ENCODE measurements around the gene GRPEL1.
A peak's percentile ranks its signal among the peaks of the same experiment; 100 is the strongest.

The GRPEL1 gene

DNA sequence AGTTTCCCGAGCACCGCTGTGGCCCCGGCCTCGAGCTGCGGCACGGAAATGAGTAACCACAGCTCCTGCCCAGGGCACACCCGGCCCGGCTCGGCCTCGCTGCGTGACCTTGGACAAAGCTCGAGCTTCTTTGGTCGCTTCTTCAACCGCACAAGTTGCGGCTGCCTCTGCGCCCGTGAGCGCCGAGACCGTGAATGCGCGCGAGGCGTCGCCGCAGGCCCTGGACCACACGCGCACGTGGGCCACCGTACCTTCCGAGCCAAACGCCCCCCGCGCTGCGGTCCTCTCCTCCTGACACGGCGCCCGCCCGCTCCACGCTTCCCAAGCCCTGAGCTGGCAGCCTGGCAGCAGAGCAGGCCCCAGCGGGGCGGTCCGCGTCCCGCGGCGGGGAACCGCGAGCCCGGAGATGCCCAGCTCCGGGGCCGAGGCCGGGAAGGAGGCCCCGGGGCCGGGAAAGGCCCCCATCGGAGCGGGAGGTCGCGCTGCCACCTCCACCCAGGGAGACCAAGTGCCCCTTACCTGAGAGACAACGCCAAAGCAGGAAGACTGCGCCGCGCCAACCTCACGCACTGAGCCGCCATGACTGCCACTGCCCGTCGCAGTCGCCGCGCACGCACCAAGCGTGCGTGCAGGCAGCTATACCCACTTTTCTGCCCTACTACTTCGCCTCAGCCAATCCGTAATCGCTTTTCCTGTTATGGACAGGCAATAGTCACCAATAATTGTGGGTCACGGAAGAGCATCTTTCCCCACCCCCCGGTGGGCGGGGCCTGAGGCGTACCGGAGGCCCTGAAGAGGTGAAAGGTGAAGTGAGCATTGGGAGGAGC lies at the start of gene GRPEL1:
Gene GRPEL1 (minus strand): TSS at position 613 of the 827 bp plus-strand sequence. CDS start 32 bp downstream, at position 581.
- peak; percentile 100 for DNase-seq (ENCODE audit: low read depth in 3 of 3)

DNA sequence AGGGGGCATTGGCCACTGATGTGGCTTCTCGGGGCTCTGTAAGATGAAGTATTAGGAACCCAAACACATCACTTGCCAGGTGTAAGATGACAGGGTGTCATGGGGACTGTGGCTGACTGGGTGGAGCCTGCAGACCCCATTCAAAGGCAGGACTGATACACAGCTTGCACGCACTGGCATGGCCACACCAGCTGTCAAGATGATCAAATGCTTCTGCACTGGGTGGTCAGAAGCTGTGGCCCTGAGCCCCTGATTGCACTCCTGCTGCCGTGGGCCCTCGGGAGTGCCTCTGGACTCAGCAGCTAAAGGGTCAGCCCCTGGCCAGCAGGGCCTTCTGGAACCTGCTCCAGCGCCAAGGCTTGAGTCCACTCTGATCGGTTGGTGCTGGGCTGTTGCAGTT lies 48.8 kb upstream of the GRPEL1 start:
- DNase-seq (ENCODE audit: low read depth in 3 of 3), result no peak

DNA sequence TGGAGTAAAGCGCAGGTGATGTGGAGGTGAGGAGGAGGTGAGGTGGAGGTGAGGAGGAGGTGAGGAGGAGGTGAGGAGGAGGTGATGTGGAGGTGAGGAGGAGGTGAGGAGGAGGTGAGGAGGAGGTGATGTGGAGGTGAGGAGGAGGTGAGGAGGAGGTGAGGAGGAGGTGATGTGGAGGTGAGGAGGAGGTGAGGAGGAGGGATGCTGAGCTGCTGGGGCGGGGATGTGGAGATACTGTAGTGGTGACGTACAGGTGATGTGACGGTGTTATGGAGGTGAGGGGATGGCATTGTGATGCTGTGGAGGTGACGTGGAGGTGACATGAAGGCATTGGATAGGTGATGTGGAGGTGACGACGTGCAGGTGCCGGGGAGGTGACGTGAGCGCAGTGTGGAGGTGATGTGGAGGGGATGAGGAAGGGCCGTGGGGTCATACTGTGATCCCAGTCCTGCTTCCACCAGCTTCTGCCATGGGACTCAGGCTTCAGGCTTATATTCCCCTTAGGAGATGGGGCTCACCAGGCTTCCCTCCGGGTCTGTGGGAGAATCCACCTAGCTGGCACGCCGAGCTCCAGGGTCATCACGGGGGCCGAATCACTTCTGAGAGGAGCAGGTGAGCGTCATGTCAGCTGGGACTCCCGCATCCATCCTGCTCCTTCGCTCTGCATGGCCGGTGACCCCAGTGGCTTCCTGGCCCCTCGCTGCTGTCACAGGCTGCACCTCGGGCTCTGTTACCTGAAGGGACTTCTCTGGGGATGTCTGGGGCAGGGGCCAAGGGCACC lies 47.9 kb upstream of the GRPEL1 start:
- DNase-seq (ENCODE audit: low read depth in 3 of 3), result no peak

DNA sequence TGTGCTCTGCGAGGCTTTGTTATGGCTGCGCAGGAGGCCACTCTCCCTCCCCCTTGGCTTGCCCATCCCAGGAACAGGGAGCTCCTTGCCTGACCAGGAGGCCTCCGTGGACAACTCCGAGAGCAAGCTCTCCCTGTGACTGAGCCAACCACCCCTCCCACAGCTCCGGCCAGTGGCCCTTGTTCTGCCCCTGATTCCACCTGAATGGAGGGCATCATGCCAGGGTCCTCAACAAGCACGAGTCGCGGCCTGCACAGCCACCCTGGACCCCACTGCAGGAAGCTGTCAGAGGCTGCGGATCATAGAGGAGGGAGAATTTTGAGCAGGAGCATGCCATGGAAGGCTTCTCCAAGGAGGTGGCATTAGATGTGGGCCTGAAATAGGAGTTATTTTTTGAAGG lies 44.8 kb upstream of the GRPEL1 start:
- no peak for DNase-seq (ENCODE audit: low read depth in 3 of 3)

DNA sequence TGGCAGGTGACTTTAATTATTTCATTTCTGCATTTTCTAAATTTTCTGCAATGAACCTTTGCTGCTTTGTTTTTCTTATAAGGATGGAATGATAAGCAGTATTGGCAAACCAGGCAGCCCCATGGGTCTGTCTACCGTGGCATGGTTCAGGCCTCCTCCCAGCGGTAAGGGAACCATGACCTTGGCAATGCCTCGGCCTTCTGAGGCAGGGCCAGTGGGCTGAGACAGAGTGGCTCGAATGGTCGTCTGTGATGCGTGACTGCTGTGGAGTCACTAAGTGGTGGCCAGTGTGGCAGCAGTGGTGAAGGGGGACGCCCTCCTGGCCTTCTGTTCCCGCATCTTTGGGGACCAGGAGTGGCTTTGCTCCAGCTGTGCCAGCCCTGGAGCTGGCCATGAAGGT lies 43.6 kb upstream of the GRPEL1 start:
- no peak for DNase-seq (ENCODE audit: low read depth in 3 of 3)

DNA sequence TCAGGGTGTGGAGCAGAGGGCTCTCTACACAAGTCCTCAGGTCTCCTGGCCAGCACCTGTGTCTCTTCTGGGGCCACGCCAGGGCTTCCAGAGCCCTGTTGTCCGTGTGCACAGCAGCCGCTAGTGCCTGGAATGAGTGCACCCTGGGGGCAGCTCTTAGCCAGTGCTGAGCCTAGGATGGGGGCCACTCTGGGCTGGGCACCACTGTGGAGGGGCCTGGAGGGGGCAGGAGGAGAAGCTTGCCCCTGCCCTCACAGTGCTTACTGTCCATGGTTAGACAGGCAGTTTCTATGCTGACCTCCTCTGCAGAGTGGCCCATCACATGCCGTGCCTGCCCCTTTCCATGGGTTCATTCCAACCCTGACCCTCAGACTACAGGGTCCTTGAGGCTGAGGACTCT lies 42.7 kb upstream of the GRPEL1 start:
- DNase-seq (ENCODE audit: low read depth in 3 of 3), result no peak

DNA sequence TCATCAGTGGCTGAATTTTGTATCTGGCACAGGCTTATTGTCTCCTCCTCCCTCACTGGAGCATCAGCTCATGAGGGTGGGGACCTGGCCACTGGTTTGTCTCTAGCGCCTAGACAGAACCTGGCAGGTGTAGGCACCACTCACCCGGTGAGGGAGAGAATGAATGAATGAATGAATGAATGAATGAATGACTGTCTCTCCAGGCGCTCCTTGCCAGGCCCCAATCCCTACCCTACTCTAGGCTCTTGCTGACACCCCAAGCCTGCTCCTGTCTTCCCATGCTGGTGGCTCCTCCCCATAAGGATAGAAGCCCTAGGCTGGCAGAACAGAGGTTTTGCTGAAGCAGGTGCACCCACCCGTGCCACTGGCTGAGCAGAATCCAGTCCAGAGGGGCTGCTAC lies 41.3 kb upstream of the GRPEL1 start:
- no peak for DNase-seq (ENCODE audit: low read depth in 3 of 3)

DNA sequence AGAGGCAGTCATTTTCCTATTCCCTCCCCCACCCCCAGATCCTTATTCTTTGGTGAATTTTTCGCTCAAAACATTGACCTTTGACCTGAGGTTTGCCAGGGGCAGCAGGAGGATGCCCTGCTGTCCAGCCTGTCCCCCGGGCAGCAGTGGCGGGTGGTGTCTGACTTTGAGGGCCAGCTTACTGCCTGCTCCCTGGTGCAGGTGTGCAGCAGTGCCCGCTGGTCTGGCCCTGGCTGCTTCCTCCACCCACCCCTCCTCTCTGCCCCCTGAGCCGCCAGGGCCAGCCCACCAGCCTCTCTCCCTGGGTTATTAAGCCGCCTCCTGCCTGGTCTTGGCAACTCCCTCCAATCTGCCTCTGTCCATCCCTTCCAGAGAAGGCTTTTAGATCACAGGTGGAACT lies 40.8 kb upstream of the GRPEL1 start:
- DNase-seq (ENCODE audit: low read depth in 3 of 3), result no peak

DNA sequence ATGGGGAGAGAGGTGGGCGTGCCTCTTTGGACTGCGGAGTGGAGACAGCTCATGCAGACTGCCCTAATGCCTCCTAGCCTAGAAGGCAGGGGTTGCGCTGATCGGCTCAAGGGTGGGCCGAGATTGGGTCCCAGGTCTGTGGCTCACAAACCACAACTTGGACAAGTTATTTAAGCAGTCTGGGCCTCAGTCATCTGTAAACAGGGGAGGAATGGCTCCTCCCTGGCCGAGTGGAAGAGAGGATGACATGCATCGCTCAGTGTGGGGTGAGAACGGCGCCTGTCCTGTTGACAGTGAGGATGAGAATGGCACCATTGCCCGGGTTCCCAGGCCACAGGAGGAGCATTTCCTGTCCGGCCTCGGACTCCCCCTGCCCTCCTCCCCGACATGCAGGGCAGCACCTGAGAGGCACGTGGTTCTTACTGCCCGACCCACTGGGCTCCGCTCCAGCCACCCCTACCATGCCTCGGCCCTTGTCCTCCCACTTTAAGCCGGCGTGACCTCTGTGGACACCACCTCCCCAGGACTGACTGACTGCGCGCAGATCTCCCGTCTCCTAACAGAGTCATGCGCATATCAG lies 40.3 kb upstream of the GRPEL1 start:
- DNase-seq (ENCODE audit: low read depth in 3 of 3), result no peak

DNA sequence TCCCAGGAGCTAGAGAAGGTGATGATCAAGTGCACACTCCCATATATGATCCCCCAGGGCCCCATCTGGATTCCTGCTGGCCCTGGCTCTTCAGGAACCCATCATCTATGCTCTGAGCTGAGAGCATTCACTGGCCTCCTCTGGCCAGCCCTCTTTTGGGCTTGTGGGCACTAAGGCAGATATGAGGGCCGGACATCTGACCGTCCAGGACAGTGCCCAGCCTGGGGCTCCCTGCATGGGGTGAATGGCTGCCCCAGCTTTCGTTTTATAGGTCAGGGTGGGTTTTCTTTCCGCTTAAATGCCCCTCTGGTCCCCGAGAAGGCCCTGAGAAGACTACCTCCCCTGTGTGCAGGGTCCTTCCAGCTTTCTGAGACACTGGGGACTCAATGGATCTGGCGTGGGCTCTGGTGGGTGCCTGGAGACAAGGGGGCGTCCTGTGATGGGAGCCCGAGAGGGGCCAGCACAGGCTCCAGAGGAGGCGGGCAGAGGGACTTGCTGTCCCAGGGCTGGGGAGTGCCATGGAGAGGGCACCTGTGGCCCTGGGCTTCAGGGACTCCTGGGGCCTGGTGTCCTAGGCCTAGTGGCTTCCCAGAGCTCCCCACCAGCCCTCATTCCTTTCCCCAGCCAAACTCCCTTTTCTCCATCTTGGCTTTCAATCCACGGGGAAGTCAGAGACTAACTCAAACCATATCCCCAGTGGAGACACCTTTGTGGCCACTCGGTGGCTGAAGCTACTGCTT lies 39.5 kb upstream of the GRPEL1 start:
- no peak for DNase-seq (ENCODE audit: low read depth in 3 of 3)

DNA sequence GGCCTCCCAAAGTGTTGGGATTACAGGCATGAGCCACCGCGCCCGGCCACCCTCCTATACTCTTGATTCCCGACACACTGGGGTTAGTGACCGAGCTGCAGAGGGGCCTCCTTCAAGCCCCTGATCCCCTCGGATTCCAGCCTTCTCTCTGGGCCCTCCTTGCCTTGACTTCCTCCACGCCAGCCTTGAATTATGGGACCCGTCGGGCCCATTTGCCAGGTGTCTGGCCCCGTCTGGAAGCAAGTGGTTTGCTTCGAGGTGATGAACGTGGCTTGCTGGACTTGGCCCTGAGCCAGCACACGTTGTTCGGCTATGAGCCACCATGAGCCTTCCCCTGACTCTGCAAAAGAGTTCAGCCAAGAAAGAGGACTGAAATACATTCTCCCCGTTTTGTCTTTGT lies 37.4 kb upstream of the GRPEL1 start:
- no peak for DNase-seq (ENCODE audit: low read depth in 3 of 3)

DNA sequence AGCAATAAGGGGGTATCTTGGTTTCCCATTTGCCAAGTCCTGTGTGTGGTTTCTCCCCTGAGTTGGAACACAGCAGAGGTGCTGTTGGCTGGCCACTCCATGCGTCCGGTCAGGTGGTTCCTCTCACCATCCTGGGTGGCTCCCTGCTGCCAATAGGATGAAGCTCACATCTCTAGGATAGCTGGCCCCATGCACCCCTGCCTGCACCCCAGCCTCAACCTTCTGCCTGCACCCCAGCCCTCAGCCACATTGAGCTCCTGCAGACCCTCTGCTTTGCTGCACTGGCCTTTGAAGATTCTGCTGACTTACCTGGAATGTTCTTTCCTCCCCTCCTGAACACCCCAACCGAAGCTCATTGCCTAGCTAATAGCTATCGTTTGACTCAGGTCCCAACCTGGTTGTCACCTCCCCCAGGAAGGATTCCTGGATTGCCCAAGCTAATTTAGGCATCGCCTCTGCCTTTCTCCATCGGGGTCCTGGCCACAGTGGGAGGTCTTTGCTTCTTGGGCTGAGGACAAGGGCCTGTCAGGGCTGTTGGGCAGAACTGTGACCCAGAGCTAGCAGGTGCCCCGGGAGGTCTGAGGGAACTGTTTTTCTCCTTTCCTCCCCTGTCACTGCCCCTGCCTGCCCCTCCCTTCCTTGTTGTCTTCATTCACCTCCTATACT lies 36.6 kb upstream of the GRPEL1 start:
- no peak for DNase-seq (ENCODE audit: low read depth in 3 of 3)

DNA sequence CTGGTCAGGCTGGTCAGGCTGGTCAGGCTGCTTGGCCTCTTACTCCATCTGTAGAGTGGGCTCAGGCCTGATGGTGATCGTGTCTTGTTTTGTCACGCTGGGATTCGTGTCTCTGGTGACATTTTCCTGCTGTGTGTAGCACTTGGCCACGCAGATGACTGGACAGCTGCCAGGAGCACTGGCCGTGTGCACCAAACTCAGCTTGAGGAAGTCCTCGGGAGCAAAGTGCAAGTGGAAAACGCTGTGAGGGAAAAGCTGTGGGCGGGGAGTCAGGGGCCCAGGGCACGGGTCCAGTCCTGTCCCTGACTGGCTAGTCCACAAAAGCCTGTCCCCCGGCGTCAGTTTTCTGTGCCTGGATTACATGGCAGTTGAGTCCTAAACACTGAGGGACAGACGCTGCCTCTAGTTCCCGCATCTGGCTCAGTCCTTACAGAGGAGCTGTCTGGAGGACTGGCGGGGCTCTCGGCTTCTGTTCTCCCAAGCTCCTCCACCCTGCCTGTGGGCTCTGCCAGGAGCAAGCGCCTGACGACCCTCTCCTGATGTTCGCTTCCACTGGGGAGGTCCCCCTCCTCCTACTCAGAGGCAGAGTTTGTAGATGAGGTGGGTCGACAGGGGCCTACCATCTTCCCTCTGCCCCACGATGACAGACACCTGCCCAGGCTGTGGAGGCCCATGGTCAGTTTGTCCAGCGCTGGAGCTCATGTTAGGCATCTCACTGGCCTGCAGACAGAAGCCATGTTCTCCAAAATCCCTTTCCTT lies 35.9 kb upstream of the GRPEL1 start:
- DNase-seq (ENCODE audit: low read depth in 3 of 3), result no peak

DNA sequence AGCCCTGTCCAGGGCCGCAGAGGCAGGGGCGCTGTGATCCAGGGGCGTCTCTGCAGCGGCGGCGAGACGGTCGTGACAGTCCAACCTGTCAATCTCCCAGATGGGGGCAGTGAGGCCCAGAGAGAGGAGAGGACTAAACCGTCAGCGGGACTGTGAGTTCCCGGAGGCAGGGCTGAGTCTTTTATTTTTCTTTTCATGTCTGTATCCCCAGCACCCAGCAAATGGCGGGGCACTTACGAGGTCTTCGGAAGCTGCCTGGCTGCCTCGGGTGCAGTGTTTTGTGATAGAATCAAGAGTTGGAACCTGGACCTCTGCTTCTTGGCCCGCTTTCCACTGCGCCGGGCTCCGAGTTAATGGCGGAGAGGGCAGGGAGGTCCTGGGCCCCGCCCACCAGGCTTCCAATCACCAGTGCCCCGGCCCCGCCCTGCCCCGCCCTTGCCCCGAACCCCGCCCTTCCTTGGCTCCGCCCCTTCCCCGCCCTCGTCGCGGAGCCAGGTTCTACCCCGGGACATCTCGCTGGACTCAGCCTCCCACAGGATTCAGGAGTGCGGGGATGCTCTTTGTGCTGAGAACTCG lies 35.3 kb upstream of the GRPEL1 start:
- DNase-seq (ENCODE audit: low read depth in 3 of 3), result peak; percentile 67 to 90 (median 67)

DNA sequence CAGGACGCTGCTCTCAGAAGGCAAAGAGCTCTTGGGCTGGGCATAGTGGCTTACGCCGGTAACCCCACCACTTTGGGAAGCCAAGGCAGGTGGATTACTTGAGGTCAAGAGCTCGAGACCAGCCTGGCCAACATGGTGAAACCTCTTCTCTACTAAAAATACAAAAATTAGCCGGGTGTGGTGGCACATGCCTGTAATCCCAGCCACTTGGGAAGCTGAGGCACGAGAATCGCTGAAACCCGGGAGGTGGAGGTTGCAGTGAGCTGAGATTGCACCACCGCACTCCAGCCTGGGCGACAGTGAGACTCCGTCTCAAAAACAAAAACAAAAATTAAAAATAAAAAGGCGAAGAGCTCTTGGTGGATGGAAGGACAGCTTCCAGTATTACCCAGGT lies 34.6 kb upstream of the GRPEL1 start:
- peak in 1 of 3 donors; percentile 10 for DNase-seq (ENCODE audit: low read depth in 3 of 3)

DNA sequence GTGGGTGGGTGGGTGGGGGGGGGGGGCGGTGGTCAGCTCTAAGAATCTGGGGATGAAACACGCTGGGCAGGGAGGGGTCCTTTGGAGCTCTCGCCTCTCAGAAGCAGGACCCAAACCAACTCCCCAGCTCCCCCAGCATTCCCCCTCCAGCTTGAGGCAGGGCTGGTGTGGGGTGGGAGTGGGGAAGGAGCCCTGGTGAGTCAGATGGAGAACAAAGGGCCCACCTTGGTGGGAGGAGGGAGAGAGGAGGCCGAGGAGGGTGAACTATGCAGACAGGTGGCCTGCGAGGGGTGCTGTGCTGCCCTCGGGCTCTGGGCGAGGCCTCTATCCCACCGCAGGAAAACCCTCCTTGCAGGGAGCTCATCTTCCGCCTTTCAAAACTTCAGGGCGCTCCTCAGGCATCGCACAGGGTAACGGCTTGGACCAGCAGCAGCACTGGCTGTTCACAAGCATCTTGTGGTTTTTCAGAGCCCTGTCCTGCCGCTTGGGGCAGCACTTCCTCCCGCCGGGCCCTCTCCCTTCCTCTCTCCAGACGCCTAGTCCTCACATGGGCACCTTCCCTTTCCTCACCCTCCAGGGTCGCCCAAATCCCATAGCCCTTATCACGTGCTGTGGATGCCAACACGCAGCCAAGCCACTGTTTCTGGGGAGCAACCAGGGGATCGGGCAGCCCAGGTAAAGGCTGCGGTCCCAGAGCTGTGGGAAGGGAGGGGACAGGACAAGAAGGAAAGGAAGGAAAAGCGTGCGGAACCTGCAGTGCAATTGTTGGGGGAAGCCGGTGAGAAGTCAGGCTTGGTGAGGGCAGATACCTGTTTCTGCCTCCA lies 34.0 kb upstream of the GRPEL1 start:
- peak; percentile 32 to 45 (median 35) for DNase-seq (ENCODE audit: low read depth in 3 of 3)

DNA sequence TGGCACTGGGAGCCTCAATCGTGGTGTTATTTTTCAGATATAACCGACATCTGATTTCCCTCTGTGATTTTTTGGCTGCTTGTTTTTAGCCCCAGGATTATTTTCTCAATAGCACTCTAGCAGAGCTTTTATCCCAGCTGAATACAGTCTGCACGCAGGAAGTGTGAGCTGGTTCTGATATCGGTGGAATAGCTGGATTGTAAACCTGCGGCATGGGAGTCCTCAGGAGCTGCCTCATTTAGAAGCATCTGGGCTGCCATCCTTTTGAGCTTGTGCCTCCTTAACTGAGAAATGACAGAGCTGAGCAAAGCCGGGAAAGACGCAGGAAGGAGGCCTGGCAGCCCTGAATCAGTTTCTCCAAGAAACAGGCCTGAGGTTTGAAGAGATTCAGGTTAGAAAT lies 28.4 kb upstream of the GRPEL1 start:
- no peak for DNase-seq (ENCODE audit: low read depth in 3 of 3)

DNA sequence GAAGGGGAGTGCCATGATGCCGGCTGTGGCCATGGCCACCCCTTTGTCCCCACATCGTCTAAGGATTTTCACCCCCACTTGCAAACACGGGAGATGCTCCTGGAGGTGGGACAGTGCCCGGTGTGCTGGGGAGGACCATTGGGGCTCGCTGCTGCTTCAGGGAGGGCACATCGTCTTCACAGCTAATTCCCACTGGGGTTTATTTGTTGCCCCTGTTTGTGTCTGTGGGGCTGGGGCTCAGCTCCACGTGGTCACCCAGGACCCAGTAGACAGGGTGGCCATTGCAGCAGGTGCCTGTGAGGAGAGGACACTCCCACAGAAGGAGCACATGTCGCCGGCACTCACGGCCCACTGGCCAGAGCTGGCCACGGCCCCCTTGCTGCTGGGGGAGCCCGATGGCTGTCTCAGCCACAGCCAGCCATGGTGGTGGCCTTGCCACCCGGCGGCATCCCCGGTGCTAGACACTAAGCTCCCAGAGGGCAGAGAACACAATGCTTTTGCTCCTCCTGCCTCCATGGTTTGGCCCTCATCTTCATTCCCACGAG lies 27.8 kb upstream of the GRPEL1 start:
- no peak for DNase-seq (ENCODE audit: low read depth in 3 of 3)

DNA sequence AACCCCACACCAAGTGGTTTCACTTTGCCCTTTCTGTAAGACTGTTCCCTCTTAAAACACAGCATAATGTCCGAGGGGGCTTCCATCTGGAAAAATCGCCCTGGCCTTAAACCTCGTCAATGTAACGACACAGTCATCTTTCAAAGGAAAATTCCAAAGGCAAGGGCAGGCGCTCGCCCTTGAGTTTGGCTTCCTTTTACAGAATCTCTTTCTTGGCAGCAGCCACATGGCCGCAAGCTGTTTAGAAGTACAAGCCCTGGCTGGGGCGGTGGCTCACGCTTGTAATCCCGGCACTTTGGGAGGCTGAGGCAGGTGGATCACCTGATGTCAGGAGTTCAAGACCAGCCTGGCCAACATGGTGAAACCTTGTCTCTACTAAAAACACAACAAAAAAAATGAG lies 27.1 kb upstream of the GRPEL1 start:
- DNase-seq (ENCODE audit: low read depth in 3 of 3), result no peak
